NCI-H1105 (cell line): ENCODE measurements around the gene IFT74.

Source experiments
- DNase-seq: peaks from one replicate; lab custom pipeline; 2025; lab: John Stamatoyannopoulos, UW

Gene IFT74

GRCh38 chr9:26974927-26975326 lies 18.7 kb downstream of the IFT74 start:
- no peak for DNase-seq

- DNase-seq = no peak
Observed at GRCh38 chr9:26975728-26976707, 19.8 kb downstream of the IFT74 start.

GRCh38 chr9:26983340-26983739 lies 27.1 kb downstream of the IFT74 start:
- DNase-seq = no peak

- no peak for DNase-seq
Observed at GRCh38 chr9:26995810-26996209, 39.6 kb downstream of the IFT74 start.

GRCh38 chr9:27003426-27004077 lies 47.3 kb downstream of the IFT74 start:
- DNase-seq = no peak

- no peak for DNase-seq
Observed at GRCh38 chr9:27005491-27005890, 49.3 kb downstream of the IFT74 start, which contains the start of gene LRRC19. Gene LRRC19 (minus strand): TSS chr9:27005672. CDS start chr9:26999694, 5,978 bp downstream.

GRCh38 chr9:27019589-27019988 lies 63.4 kb downstream of the IFT74 start:
- DNase-seq = no peak

GRCh38 chr9:27022920-27023319 lies 66.7 kb downstream of the IFT74 start:
- DNase-seq = no peak

GRCh38 chr9:27029186-27029585 lies 73.0 kb downstream of the IFT74 start:
- no peak for DNase-seq

GRCh38 chr9:27033815-27034403 lies 77.7 kb downstream of the IFT74 start:
- DNase-seq = peak; percentile 44

GRCh38 chr9:27037499-27037898 lies 81.3 kb downstream of the IFT74 start:
- DNase-seq = no peak

- DNase-seq = no peak
Observed at GRCh38 chr9:27041746-27042145, 85.5 kb downstream of the IFT74 start.

- no peak for DNase-seq
Observed at GRCh38 chr9:27042476-27042875, 86.3 kb downstream of the IFT74 start.

GRCh38 chr9:27043176-27043575 lies 87.0 kb downstream of the IFT74 start:
- DNase-seq = no peak

- no peak for DNase-seq
Observed at GRCh38 chr9:27047136-27047535, 90.9 kb downstream of the IFT74 start.

- DNase-seq = no peak
Observed at GRCh38 chr9:27053369-27054022, 97.3 kb downstream of the IFT74 start.

- no peak for DNase-seq
Observed at GRCh38 chr9:27054125-27054524, 97.9 kb downstream of the IFT74 start.

- no peak for DNase-seq
Observed at GRCh38 chr9:27054841-27055240, 98.6 kb downstream of the IFT74 start.

GRCh38 chr9:27059412-27059811 lies 103.2 kb downstream of the IFT74 start:
- no peak for DNase-seq

GRCh38 chr9:27059907-27060306 lies 103.7 kb downstream of the IFT74 start:
- no peak for DNase-seq

GRCh38 chr9:27065288-27065687 lies 109.1 kb downstream of the IFT74 start:
- no peak for DNase-seq
